Body of pancreas (tissue), 4 donors: ENCODE measurements around the gene FNDC3B. TPM values are rescaled to one million over a fixed set of nuclear protein-coding genes. Genes with fewer than 3 reads are reported as not detected.

ENCODE experiments used
- ATAC-seq: fragments of 150-250 bp; one replicate; pipeline ENCODE4 v1.9.1; 2016
- DNase-seq, 4 donors: peaks; one replicate each; pipeline ENCODE4 v3.0.0-alpha.2; 2019
- H3K27ac ChIP-seq, 4 donors: fragments of 200-600 bp; sonication (generic); 1 replicate in 3 of 4; 2 replicates in 1 of 4; pipeline versions ENCODE4 v1.5.1 to v1.6.1; 2016 to 2019; ENCODE audit warnings: mild to moderate bottlenecking in 1 of 4, mixed read lengths in 1 of 4, moderate library complexity in 1 of 4
- H3K27me3 ChIP-seq, 2 donors: fragments of 200-600 bp; sonication (generic); one replicate each; pipeline ENCODE4 v1.6.0; 2016; ENCODE audit warnings: mild to moderate bottlenecking in 1 of 2
- H3K36me3 ChIP-seq, 2 donors: fragments of 200-600 bp; sonication (generic); replicated peaks in 1 of 2; 2 replicates each; pipeline ENCODE4 v1.5.1; 2016; ENCODE audit warnings: low read depth in 2 of 2; ENCODE audit not compliant: insufficient read depth in 1 of 2
- H3K4me1 ChIP-seq: fragments of 200-600 bp; sonication (generic); one replicate; pipeline ENCODE4 v1.6.0; 2016
- H3K4me3 ChIP-seq, 2 donors: fragments of 200-600 bp; sonication (generic); 1 replicate in 1 of 2; 2 replicates in 1 of 2; pipeline ENCODE4 v1.5.1; 2016 to 2019
- H3K9me3 ChIP-seq, 3 donors: fragments of 200-600 bp; sonication (generic); 1 replicate in 2 of 3; 2 replicates in 1 of 3; pipeline ENCODE4 v1.5.1; 2016
- POLR2A ChIP-seq, 3 donors: fragments of 450-650 bp; IDR thresholded peaks; one replicate each; pipeline ENCODE4 v1.6.1; 2016; ENCODE audit warnings: antibody characterized with exemption in 3 of 3, mild to moderate bottlenecking in 2 of 3
- WGBS, 2 donors: methylation state at CpG; one replicate each; pipeline ENCODE4 v1.1.5; 2017; 5-methylcytosine and 5-hydroxymethylcytosine counted together
- intact Hi-C: fragments of 100-400 bp; cut with DNase I; formaldehyde crosslinking; loops from one replicate; pipeline ENCODE4 v1.15.1; 2023
- total RNA-seq, 2 donors: library from RNA; depleted of rRNA; stranded (reverse); fragments of >200 nt; gene quantifications; one replicate each; pipeline ENCODE4 v1.1.0, GENCODE V29; 2016
- TF ChIP-seq, protein P1 (sequence below), 7 experiments: fragments of 450-650 bp in 4 of 7; fragments of 200-600 bp in 3 of 7; sonication (generic) in 3 of 7; IDR thresholded peaks; one replicate each; pipeline ENCODE4 v1.5.1; 2016 to 2019; ENCODE audit warnings: antibody characterized with exemption in 7 of 7

Gene FNDC3B
- total RNA-seq, 2 donors from 2014 or later: 64.3 to 86.0 TPM

DNA sequence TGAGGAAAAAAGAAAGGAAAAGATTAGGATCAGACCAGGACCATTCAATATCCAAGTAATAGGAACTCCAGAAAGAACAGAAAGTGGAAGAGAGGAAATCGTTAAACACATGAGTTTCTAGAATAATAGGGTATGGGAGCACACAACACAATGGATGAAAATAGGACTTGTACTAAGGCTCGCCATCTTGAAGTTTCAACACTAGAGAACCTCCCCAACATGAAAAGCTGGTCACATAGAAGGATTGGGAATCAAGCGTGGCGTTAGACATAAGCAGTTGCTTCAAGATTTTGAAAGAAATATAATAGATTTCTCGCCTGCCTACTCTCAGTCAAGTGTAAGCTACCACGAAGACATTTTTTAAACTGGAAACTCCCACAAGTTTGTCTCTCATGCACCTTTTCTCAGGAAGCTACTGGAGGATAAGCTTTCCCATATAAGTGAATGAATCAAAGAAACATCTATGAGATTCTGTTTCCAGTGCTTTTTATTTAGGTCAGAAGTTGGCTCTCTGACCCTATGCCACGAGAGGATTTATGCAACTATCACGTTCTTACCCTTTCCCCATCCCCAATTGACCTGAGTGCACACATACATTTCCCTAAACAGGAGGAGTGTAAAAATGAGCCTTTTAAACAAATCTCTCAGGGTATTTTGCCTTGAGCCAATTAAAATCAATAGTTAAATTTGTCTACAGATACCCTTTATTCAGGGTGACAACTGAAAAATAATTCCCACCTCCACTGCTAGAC is 363.7 kb downstream of the FNDC3B start:
- Histone ChIP-seq H3K36me3 (no peaks in the 10 kb centered on the region), H3K4me1 (no peaks in the 10 kb centered on the region), H3K27ac (no peak overlapping the region), H3K9me3 (no peaks in the 10 kb centered on the region), H3K27me3 (no peaks in the 10 kb centered on the region), H3K4me3 (no peak overlapping the region)
- TF ChIP-seq POLR2A (IDR thresholded peaks at IDR 0.05): no peak
- TF ChIP-seq, protein P1, sequence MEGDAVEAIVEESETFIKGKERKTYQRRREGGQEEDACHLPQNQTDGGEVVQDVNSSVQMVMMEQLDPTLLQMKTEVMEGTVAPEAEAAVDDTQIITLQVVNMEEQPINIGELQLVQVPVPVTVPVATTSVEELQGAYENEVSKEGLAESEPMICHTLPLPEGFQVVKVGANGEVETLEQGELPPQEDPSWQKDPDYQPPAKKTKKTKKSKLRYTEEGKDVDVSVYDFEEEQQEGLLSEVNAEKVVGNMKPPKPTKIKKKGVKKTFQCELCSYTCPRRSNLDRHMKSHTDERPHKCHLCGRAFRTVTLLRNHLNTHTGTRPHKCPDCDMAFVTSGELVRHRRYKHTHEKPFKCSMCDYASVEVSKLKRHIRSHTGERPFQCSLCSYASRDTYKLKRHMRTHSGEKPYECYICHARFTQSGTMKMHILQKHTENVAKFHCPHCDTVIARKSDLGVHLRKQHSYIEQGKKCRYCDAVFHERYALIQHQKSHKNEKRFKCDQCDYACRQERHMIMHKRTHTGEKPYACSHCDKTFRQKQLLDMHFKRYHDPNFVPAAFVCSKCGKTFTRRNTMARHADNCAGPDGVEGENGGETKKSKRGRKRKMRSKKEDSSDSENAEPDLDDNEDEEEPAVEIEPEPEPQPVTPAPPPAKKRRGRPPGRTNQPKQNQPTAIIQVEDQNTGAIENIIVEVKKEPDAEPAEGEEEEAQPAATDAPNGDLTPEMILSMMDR (IDR thresholded peaks at IDR 0.05): no peak
- WGBS, 2 donors: 89 to 96% methylated on average over 8 of the region's 8 CpGs
- DNase-seq (no peak), ATAC-seq (no peak)
- intact Hi-C loops: no loop called here

DNA sequence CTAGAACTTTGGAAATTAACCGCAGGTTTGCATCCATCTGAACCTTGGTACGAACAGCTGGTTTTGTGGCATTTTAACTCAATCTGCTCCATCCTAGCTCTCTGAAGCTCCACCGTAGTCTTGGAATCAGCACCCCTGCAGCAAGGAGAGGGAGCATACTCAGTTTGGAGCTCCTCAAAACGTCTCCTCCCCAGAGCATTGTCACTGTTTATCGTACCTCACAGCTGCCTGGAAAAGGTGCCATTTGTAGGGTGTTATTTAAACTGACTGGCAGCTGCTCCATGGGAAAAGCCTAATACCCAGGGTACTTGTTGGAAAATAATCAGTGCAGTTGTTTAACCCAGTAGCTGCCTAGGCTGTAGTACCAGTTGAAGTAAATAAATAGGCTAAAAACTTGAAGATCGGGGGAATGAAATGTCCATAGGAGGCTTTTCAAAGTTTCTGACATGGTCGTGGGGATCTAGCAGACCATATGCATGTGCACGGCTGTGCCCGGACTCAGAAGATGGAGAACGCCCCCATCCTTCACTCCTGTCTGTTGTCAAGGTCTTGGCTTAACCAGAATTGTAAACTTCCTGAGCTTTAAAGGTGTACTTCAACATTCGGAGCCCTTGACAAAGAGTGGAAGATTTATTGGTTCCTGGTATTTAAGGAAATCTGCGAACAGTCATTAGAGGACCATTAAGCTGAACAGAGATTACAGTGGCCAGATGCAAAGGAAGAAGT is 365.0 kb downstream of the FNDC3B start:
- no peak overlapping the region for H3K4me3 ChIP-seq
- no peaks in the 10 kb centered on the region for H3K27me3 ChIP-seq
- no peak for ATAC-seq

DNA sequence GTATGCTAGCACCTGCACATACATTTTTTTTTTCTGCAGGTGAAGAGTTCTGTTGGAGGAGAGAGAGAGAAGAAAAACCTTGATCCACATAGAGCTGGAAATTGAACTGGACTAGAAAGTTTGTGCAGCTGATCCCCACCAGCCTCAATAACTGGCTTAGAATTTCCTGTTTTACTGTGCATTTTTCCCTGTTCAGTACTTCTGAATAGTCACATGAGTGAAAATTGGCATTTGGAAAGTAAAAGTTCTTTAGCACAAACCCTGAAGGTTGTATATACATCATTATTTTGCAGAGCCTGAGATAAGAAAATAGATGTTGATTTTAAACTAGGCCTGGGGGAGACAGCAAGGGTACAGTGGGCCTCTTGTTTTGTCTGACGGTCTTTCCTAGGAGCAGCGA is 366.5 kb downstream of the FNDC3B start:
- Histone ChIP-seq H3K4me1 (no peaks in the 10 kb centered on the region), H3K4me3 (no peak overlapping the region), H3K36me3 (no peaks in the 10 kb centered on the region), H3K27ac (no peak overlapping the region), H3K9me3 (no peaks in the 10 kb centered on the region), H3K27me3 (no peaks in the 10 kb centered on the region)
- ATAC-seq (no peak), DNase-seq (no peak)
- 90 to 93% methylated on average over 2 of the region's 2 CpGs for WGBS, 2 donors
- TF ChIP-seq, protein P1 (IDR thresholded peaks at IDR 0.05): no peak
- no peak for TF ChIP-seq POLR2A (IDR thresholded peaks at IDR 0.05)
- intact Hi-C loops: no loop called here

More for the DNA sequence above, 365.0 kb downstream of the FNDC3B start:
- no peak for DNase-seq
- TF ChIP-seq, protein P1 (IDR thresholded peaks at IDR 0.05): no peak
- TF ChIP-seq POLR2A (IDR thresholded peaks at IDR 0.05): no peak
- Histone ChIP-seq H3K36me3 (no peaks in the 10 kb centered on the region), H3K4me1 (no peaks in the 10 kb centered on the region), H3K27ac (no peak overlapping the region), H3K9me3 (no peaks in the 10 kb centered on the region)
- intact Hi-C loops: no loop called here
- WGBS, 2 donors: 69 to 71% methylated on average over 12 of the region's 12 CpGs

DNA sequence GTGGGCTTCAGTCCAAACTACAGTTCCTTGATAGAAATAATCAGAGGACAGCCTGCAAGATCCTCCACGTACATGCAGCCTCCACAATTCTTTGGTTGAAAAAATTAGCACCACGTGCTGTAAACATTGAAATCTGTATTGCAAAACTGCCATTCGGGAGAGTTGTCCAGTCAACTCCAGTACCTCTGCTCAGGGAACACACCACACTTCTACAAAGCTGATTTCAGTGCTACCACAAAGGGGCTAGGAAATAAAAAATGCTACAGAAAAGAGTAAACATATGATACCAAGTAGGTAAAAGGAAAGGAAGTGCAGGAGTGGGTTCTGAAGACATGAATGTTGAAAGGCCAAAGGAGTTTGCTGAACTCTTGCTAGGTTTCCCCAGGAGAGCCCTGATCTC is 368.5 kb downstream of the FNDC3B start:
- TF ChIP-seq, protein P1 (IDR thresholded peaks at IDR 0.05): no peak
- TF ChIP-seq POLR2A (IDR thresholded peaks at IDR 0.05): no peak
- Histone ChIP-seq H3K9me3 (no peaks in the 10 kb centered on the region), H3K4me3 (no peak overlapping the region), H3K4me1 (no peaks in the 10 kb centered on the region), H3K27ac (no peak overlapping the region), H3K27me3 (no peaks in the 10 kb centered on the region), H3K36me3 (no peaks in the 10 kb centered on the region)
- intact Hi-C loops: no loop called here
- WGBS, 2 donors: 66 to 78% methylated on average over 3 of the region's 3 CpGs
- no peak for DNase-seq
- ATAC-seq: no peak
